Measurements from ENCODE around the gene ZNF614.
"Not testable (repeated sequence)": the region's sequence is repeated elsewhere in the genome, so short reads cannot be mapped to it uniquely, and the experiment has no call there.

ZNF614 gene

GRCh38 chr19:51986309-51987291, 41.6 kb downstream of the ZNF614 start, which contains the start of gene ZNF350:
Gene ZNF350 (minus strand): TSS chr19:51986840. CDS start chr19:51974360, 12,480 bp downstream.
- DNase-seq = peak; percentile 89

- no peak for DNase-seq
Measured at GRCh38 chr19:51983361-51983760, 44.8 kb downstream of the ZNF614 start.

- not testable (repeated sequence) for DNase-seq
Measured at GRCh38 chr19:51980926-51981325, 47.3 kb downstream of the ZNF614 start.

GRCh38 chr19:51980116-51980736, 48.0 kb downstream of the ZNF614 start:
- DNase-seq = no peak

- DNase-seq = no peak
Measured at GRCh38 chr19:51978882-51979281, 49.3 kb downstream of the ZNF614 start.

GRCh38 chr19:51977346-51977745, 50.8 kb downstream of the ZNF614 start:
- DNase-seq = no peak

- DNase-seq = no peak
Measured at GRCh38 chr19:51976852-51977251, 51.3 kb downstream of the ZNF614 start.

- not testable (repeated sequence) for DNase-seq
Measured at GRCh38 chr19:51975787-51976186, 52.4 kb downstream of the ZNF614 start.

GRCh38 chr19:51971624-51972023, 56.6 kb downstream of the ZNF614 start:
- no peak for DNase-seq

GRCh38 chr19:51970718-51971117, 57.5 kb downstream of the ZNF614 start:
- no peak for DNase-seq

GRCh38 chr19:51965583-51965982, 62.6 kb downstream of the ZNF614 start:
- no peak for DNase-seq
